ENCODE data around the gene FOXN3.

GRCh38 chr14:89178376-89178775 lies 238.7 kb downstream of the FOXN3 start:
- TF ChIP-seq POLR2AphosphoS2 (IDR thresholded peaks at IDR 0.05; ENCODE audit: low read depth, low read length) (no peak), EP300 (IDR thresholded peaks at IDR 0.05; ENCODE audit: borderline replicate concordance in 1 of 2, control insufficient read depth in 1 of 2, low read depth in 2 of 2, low read length in 2 of 2) (no peak), POLR2A (IDR thresholded peaks at IDR 0.05; ENCODE audit: low read depth, low read length) (no peak)
